Right kidney (tissue), 1 donor: ENCODE results near the gene SLC1A5.
"Not testable (repeated sequence)": the region's sequence is repeated elsewhere in the genome, so short reads cannot be mapped to it uniquely, and the experiment has no call there.

Experiments used
- DNase-seq: peaks from one replicate; pipeline ENCODE4 v3.0.0-alpha.2; 2016

SLC1A5 gene

DNA sequence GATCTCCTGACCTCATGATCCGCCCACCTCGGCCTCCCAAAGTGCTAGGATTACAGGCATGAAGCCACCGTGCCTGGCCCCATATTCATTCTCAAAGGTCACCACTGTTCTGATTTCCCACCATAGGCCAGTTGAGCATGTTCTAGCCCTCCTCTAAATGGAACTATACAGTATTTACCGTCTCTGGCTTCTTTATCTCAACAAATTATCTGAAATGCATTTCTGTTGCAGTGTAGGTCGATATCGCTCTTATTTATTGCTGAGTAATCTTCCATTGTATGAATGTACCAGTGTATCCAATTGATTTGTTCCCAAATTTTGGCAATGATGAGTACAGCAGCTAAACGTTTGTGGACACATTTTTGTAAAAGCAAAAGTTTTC lies 15.4 kb downstream of the SLC1A5 start:
- no peak for DNase-seq

DNA sequence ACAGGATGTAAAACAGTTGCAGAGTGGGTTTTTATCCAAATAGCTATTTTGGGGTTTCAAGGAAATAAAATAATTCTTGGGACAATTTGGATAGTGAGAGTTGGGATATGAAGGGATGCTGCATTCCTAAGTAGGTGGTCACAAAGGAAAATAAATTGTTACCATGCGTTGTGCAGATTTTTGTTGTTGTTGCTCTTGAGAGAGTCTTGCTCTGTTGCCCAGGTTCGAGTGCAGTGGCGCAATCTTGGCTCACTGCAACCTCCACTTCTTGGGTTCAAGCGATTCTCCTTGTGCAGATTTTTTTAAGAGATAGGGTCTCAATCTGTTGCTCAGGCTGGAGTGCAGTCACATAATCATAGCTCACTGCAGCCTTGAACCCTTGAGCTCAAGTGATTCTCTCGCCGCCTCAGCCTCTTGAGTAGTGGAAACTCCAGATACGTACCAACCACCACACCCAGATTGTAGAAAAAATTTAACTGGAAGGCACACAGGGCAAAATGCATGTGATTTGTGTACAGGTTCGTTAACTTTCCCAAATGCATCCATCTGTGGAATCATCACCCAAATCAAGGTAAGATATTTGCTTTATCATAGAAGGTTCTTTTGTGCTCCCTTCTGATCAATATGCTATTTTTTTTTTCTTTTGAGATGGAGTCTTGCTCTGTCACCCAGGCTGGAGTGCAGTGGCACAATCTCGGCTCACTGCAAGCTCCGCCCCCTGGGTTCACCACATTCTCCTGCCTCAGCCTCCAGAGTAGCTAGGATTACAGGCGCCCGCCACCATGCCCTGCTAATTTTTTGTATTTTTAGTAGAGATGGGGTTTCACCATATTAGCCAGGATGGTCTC lies 16.0 kb downstream of the SLC1A5 start:
- no peak for DNase-seq

DNA sequence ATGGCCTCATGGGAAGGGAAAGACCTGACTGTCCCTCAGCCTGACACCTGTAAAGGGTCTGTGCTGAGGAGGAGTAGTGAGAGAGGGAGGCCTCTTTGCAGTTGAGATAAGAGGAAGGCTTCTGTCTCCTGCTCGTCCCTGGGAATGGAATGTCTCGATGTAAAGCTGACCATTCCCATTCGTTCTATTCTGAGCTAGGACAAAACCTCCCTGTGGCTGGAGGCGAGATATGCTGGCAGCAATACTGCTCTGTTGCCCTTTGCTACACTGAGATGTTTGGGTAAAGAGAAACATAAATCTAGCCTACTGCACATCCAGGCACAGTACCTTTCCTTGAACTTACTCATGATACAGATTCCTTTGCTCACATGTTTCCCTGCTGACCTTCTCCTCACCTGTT lies 19.6 kb downstream of the SLC1A5 start:
- not testable (repeated sequence) for DNase-seq

DNA sequence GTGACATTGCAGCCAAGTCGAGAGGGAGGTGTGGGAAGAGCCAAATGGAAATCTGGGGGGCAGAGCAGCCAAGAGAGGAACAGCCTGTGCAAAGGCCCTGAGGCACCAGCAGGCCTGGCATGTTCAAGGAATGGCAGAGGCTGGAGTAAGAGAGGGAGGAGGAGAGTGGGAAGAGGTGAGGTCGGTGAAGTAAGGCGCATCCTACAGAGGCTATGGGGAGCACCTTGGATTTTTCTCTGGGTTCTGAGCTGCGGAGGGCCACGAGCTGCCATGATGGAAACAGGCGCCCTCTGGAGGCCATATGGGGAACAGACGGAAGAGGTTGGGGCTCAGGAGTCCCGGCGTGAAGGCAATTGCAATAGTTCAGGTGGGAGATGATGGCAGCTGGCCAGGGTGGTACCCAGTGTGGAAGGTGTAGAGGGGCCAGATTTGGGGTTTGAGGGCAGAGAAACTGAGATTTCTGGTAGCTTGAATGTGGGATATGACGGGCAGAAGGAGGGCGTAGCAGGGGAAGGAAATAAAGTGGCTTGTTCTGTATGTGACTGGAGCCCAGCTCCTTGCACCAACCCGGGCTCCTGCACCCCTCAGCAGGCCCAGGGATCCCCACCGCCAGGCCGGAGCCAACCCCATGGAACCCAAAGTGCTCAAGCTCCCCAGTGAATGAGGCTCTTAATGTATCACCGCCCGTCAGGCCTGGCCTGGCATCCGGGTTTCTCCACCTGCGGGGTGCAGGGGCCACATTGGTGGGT lies 21.7 kb downstream of the SLC1A5 start:
- no peak for DNase-seq

DNA sequence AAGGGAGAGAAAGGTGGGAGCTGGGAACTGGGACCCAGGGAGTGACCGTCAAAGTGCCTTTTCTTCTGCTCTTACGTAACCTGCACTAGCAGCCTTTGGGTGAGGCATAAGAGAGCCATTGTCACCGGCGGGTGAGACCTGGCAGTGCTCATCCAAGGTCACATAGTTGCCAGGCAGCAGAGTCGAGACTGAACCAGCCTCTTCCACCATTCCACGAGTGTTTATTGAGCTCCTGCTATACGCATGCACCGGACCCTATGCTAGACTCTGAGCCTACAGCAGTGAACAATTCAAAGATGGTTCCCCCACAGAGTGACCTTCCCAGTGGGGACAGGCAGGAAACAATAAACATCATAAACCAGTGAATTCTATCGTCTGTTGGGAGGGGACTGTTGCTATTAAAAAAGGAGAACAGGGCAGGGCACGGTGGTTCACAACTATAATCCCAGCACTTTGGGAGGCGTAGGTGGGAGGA lies 23.5 kb downstream of the SLC1A5 start:
- no peak for DNase-seq

DNA sequence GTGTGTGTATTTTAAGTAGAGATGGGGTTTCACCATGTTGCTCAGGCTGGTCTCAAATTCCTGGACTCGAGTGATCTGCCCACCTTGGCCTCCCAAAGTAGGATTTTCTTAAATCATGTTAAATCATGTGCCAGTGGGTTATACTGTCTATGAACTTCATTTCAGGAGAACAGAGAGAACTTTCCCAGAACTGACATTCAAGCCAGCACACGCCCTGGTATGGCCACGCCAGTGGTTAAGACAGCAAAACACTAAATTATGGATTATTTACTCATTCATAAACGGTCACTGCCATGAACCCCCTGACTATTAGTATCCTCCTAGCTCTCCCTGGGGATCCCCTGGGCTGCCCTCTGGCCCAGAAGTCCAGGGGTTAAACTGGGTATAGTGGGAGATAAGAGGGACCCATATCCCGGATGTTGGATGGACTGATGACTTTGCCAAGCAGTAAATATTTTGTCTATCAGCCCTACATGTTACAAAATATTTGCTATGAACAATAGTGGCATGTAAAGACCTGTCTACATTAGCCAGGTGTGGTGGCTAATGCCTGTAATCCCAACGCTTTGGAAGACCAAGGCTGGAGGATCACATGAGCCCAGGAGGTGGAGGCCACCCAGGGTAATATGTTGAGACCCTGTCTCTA lies 26.0 kb downstream of the SLC1A5 start:
- DNase-seq: no peak

DNA sequence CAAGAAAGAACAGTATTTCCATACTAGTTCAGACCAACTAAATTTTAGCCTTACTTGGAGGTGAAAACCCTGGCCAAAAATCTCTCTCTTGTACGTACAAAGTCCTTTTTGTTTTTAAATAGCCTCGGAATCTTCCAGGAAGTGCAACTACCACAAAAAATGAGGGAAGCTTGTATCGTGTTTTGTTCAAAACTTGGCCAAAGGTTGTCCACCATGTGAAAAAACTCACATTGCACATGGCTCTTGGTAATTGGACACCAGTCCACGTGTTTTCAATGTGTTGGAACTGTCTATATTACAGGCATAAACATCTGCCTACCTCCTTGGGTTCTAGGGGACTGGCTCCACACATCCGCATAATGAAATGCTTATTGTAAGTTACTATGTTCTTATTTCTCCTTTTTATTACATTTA lies 27.0 kb downstream of the SLC1A5 start:
- DNase-seq: no peak

DNA sequence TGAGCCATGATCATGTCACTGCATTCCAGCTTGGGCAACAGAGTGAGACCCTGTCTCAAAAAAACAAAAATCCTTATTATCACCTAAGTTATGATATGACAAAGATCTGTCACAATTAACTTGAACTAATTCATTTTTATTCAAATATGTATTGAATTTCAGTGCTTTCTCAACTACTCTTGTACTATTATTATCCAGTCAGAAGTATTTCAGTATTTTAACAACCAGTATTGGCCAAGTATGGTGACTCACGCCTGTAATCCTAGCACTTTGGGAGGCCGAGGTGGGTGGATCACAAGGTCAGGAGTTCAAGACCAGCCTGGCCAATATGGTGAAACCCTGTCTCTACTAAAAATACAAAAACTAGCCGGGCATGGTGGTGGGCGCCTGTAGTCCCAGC lies 27.5 kb downstream of the SLC1A5 start:
- DNase-seq: not testable (repeated sequence)

DNA sequence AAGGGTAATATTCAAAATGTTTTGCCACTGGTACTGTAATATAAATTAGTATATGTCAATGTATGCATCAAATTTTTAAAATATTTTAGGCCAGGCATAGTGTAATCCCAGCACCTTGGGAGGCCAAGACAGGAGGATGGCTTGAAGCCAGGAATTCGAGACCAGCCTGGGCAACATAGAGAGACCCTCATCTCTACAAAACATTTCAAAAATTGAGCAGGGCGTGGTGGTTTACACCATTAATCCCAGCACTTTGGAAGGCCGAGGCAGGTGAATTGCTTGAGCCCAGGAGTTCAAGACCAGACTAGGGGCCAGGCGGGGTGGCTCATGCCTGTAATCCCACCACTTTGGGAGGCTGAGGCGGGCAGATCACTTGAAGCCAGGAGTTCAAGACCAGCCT lies 28.0 kb downstream of the SLC1A5 start:
- no peak for DNase-seq

DNA sequence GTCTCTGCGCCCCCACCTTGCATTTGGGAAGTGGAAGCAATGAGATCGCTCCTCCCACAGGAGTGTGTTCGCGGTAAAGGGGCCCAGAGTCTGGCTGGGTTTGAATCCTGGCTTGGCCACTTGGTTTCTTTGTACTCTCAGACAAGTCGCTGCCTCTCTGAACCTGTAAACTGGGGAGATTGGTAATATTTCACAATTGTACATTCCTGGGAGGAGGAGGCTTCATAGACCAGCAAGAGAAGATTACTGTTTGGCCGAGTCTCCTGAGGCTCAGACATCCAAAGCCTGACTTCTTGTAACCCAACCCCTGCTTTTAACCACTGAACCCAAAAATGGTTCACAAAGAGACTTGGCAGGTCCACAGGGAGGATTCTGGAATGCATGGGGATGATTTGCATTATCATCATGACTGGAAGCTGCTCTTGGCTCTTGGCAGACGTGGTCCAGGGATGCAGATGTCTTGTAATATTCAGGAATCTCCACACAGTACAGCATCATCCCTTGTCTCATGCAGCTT lies 28.5 kb downstream of the SLC1A5 start:
- DNase-seq: no peak

DNA sequence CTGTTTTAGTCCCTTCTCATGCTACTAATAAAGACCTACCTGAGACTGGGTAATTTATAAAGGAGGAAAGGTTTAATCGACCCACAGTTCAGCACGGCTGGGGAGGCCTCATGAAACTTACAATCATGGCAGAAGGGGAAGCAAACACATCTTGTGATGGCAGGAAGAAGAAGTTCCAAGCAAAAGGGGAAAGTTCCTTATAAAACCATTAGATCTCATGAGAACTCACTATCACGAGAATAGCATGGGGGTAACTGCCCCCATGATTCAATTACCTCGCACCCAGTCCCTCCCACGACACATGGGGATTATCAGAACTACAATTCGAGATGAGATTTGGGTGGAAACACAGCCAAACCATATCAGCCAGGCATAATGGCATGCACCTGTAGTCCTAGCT lies 29.2 kb downstream of the SLC1A5 start:
- DNase-seq: no peak

DNA sequence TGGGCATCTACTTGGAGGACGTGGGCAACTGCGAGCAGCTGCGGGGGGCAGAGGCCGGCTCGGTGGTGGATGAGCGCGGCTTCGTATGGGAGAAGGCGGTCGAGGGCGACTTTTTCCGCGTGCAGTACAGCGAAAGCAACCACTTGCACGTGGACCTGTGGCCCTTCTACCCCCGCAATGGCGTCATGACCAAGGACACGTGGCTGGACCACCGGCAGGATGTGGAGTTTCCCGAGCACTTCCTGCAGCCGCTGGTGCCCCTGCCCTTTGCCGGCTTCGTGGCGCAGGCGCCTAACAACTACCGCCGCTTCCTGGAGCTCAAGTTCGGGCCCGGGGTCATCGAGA lies 31.9 kb downstream of the SLC1A5 start:
- DNase-seq: no peak

DNA sequence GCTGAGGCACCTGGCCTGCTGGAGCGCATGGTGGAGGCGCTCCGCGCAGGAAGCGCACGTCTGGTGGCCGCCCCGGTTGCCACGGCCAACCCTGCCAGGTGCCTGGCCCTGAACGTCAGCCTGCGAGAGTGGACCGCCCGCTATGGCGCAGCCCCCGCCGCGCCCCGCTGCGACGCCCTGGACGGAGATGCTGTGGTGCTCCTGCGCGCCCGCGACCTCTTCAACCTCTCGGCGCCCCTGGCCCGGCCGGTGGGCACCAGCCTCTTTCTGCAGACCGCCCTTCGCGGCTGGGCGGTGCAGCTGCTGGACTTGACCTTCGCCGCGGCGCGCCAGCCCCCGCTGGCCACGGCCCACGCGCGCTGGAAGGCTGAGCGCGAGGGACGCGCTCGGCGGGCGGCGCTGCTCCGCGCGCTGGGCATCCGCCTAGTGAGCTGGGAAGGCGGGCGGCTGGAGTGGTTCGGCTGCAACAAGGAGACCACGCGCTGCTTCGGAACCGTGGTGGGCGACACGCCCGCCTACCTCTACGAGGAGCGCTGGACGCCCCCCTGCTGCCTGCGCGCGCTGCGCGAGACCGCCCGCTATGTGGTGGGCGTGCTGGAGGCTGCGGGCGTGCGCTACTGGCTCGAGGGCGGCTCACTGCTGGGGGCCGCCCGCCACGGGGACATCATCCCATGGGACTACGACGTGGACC lies 32.4 kb downstream of the SLC1A5 start:
- no peak for DNase-seq

DNA sequence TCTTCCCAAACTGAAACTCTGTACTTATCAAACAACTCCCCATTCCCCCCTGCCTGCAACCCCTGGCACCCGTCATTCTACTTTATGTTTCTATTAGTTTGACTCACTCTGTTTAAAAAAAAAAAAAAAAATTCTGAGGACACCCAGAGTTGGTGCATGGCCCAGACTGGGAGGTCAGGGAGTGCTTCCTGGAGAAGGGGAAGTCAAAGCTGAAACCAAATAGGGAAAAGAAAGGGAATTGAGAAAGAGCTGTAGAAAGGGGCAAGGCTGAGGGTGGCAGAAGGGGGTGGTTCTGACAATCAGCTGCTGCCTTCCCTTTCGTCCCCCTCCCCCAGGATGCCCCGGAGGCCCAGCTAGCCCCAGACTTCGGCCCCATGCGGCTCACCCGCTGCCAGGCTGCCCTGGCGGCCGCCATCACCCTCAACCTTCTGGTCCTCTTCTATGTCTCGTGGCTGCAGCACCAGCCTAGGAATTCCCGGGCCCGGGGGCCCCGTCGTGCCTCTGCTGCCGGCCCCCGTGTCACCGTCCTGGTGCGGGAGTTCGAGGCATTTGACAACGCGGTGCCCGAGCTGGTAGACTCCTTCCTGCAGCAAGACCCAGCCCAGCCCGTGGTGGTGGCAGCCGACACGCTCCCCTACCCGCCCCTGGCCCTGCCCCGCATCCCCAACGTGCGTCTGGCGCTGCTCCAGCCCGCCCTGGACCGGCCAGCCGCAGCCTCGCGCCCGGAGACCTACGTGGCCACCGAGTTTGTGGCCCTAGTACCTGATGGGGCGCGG lies 33.1 kb downstream of the SLC1A5 start:
- no peak for DNase-seq

DNA sequence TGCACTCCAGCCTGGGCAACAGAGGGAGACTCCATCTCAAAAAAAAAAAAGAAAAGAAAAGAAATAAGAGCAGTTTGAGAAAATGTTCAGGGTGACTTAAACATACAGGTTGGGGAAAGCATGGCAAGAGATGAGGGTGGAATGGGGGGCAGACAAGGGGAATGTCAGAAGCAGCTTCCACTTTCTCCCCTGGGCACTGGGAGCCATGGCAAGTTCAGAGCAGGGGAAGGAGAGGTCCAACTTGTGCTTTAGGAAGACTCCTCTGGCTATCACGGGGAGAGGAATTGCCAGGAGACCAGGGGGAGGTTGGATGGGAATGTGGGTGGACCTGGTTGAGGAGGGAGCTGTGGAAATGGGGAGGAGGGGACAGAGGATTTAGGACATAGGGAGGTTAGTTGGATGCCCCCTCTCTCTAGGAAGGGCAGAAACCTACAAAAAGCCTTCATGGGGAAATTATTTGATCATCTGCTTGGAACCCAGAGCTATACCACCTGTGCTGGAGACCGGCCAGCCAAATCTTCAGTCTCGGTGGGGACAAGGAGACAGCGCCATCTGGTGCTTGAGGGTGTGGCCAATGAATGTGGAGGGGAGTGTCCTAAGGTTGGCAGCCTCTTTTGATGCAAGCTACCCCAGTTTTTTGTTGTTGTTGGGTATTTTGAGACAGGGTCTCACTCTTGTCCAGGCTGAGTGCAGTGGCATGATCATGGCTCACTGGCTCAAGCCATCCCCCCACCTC lies 34.8 kb downstream of the SLC1A5 start:
- no peak for DNase-seq

DNA sequence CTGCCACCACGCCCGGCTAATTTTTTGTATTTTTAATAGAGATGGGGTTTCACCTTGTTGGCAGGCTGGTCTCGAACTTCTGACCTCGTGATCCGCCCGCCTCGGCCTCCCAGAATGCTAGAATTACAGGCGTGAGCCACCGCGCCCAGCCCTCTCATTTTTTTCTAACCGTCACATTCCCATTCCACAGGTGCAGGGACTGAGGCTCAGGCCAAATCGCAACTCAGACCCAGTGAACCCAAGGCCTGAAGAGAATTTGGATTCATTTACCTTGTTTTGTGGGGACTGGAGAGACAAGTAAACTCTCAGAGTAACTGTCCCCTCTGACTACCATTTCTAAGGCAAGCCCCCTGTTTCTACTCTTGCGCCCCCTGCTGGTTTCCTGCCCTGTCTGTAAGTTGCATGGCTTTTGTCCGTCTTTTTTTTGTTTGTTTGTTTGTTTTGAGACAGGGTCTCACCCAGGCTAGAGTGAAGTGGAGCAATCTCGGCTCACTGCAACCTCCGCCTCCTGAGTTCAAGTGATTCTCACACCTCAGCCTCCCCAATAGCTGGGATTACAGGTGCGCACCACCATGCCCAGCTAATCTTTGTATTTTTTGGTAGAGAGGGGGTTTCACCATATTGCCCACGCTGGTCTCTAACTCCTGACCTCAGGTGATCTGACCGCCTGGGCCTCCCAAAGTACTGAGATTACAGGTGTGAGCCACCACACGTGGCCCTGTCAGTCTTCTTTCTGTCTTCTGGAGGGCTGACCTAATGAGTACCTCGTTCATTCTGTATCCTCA lies 39.9 kb downstream of the SLC1A5 start:
- no peak for DNase-seq

DNA sequence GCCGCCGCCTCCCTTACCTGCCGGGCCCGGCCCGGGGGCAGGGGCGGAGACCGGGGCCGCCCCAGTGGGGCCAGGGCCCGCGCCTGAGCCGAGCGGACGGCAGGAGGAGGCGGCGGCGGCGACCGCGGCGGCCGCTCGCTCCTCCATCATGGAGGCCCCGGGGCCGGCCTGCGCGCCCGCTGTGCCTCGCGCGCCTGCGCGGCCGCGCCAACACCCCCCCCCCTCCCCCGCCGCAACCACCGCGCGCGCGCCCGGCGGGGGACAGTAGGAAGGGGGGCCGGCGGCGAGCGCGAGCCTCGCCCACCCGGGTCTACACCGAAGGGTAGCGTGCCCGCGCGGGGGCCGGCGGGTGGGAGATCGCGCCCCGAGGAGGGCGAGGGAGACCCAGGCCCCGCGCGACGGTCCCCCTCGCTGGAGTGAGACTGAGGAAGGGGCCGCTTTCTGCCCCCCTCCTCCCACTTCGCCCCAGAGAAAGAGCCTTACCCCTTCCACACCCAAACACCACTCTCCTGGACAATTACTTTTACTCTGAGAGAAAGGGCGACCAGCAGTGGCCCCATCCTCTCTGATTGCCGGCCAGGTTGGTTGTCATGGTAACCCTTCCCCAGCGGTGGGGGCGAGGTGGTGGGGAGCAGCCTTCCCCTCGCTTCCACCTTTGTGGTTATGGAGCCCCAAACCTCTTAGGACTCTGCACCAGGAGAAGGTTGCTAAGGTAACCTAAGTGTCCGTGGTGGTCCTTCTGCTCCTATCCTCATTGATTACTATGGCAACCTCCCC lies 41.9 kb downstream of the SLC1A5 start, which contains the start of gene STRN4:
Gene STRN4, minus strand, starts transcription at position 170 of the 777 bp plus-strand sequence. Its CDS starts 20 bp downstream, at position 150.
- DNase-seq: peak; percentile 77

DNA sequence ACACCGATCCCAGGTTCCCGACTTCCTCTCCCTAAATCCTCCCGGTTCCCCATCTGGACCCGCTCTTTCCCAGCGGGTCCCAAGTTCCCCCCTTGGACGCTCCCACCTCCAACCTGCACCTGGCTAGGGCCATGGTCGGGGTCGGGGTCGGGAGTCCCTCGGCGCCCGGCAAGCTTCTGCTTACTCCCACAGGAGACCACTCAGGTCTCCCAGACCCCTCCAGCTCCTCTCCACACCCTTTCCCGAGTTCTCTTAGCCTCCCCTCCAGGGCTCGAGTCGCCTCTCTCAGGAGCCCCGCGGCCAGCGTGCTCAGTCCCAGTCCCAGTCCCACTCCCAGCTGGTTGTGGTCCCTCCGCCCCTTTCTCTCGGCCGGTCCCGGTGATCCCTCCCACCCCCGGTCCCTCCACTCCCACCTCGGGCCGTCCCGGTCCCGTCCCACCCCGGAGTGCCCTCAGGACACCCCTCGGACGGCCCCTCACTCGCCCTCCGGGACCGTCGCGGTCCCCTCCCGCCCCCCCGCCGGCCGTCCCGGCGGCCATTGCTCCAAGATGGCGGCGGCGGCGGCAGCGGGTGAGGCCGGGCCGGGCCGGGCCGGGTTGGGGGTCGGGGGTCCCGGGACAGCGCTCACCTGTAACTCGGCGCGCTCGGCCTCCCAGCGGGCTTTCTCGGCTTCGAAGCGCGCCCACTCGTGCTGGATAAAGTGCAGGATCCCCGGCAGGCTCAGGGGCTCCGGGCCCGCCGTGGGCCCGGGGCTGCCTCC lies 42.7 kb downstream of the SLC1A5 start, which contains the start of gene FKRP:
Gene FKRP, plus strand, starts transcription at position 537 of the 760 bp plus-strand sequence. CDS start 9,394 bp downstream, outside the sequence.
- DNase-seq: peak; percentile 68
